H9 (cell line): ENCODE data around the gene PTPRN2. TPM values are rescaled to one million over a fixed set of nuclear protein-coding genes. Genes with fewer than 3 reads are reported as not detected.

Experiments used
- DNase-seq: peaks from one replicate; pipeline ENCODE4 v3.0.0-alpha.2; 2017
- H2AFZ ChIP-seq: one replicate; pipeline ENCODE4 v1.6.1; 2013; ENCODE audit warnings: mild to moderate bottlenecking, low read length, control low read depth, moderate library complexity
- H2AK5ac ChIP-seq: 2 replicates; pipeline ENCODE4 v1.6.1; 2013; ENCODE audit warnings: low read length, control low read depth, mixed read lengths; ENCODE audit not compliant: insufficient read length
- H2BK120ac ChIP-seq: one replicate; pipeline ENCODE4 v1.6.1; 2013; ENCODE audit warnings: low read depth, mild to moderate bottlenecking, low read length, control low read depth, inconsistent platforms; ENCODE audit not compliant: poor library complexity, severe bottlenecking
- H2BK12ac ChIP-seq: 2 replicates; pipeline ENCODE4 v1.6.1; 2013; ENCODE audit warnings: low read length, control low read depth, mixed read lengths, low read depth; ENCODE audit not compliant: insufficient read length
- H2BK15ac ChIP-seq: 2 replicates; pipeline ENCODE4 v1.6.1; 2013; ENCODE audit warnings: low read depth, low read length, control low read depth
- H2BK20ac ChIP-seq: one replicate; pipeline ENCODE4 v1.6.1; 2013; ENCODE audit warnings: low read depth, mild to moderate bottlenecking, low read length, control low read depth, inconsistent platforms; ENCODE audit not compliant: poor library complexity, severe bottlenecking
- H2BK5ac ChIP-seq: 2 replicates; pipeline ENCODE4 v1.6.1; 2013; ENCODE audit warnings: low read length, control low read depth, mixed read lengths; ENCODE audit not compliant: insufficient read length
- H3K14ac ChIP-seq: 2 replicates; pipeline ENCODE4 v1.6.1; 2013; ENCODE audit warnings: low read length, control low read depth; ENCODE audit not compliant: insufficient read depth
- H3K18ac ChIP-seq: 2 replicates; pipeline ENCODE4 v1.6.1; 2013; ENCODE audit warnings: low read depth, mild to moderate bottlenecking, mixed read lengths, low read length, control low read depth; ENCODE audit not compliant: insufficient read length
- H3K23ac ChIP-seq: 2 replicates; pipeline ENCODE4 v1.6.1; 2013; ENCODE audit warnings: low read length, control low read depth, mixed read lengths, low read depth; ENCODE audit not compliant: insufficient read length
- H3K23me2 ChIP-seq: 2 replicates; pipeline ENCODE4 v1.6.1; 2013; ENCODE audit warnings: low read depth, mild to moderate bottlenecking, mixed read lengths, low read length, control low read depth; ENCODE audit not compliant: insufficient read length, poor library complexity, severe bottlenecking
- H3K27ac ChIP-seq: 2 replicates; pipeline ENCODE4 v1.5.1; 2013; ENCODE audit warnings: low read length, control low read depth, mixed read lengths, low read depth; ENCODE audit not compliant: insufficient read length
- H3K27me3 ChIP-seq: 2 replicates; pipeline ENCODE4 v1.6.1; 2013; ENCODE audit warnings: low read length, control low read depth, inconsistent platforms; ENCODE audit not compliant: insufficient read depth
- H3K4ac ChIP-seq: 2 replicates; pipeline ENCODE4 v1.6.1; 2013; ENCODE audit warnings: low read depth, mild to moderate bottlenecking, control low read depth, inconsistent platforms, low read length, moderate library complexity
- H3K4me1 ChIP-seq: 2 replicates; pipeline ENCODE4 v1.6.1; 2013; ENCODE audit warnings: low read length, control low read depth, inconsistent platforms; ENCODE audit not compliant: insufficient read depth
- H3K4me2 ChIP-seq: 2 replicates; pipeline ENCODE4 v1.6.1; 2013; ENCODE audit warnings: low read length, control low read depth, mixed read lengths; ENCODE audit not compliant: insufficient read length, insufficient read depth
- H3K56ac ChIP-seq: 2 replicates; pipeline ENCODE4 v1.6.1; 2013; ENCODE audit warnings: low read depth, mild to moderate bottlenecking, mixed read lengths, low read length, control low read depth; ENCODE audit not compliant: insufficient read length
- H3K79me1 ChIP-seq: 2 replicates; pipeline ENCODE4 v1.6.1; 2013; ENCODE audit warnings: low read depth, mild to moderate bottlenecking, moderate library complexity, low read length, control low read depth, inconsistent platforms; ENCODE audit not compliant: insufficient read depth, poor library complexity, severe bottlenecking
- H3K79me2 ChIP-seq: 2 replicates; pipeline ENCODE4 v1.6.1; 2013; ENCODE audit warnings: low read length, control low read depth, inconsistent platforms; ENCODE audit not compliant: insufficient read depth
- H3K9ac ChIP-seq: 2 replicates; pipeline ENCODE4 v1.6.1; 2013; ENCODE audit warnings: low read length, control low read depth, mixed read lengths; ENCODE audit not compliant: insufficient read length; ENCODE audit errors: extremely low read depth
- H3K9me3 ChIP-seq: one replicate; pipeline ENCODE4 v1.6.1; 2013; ENCODE audit warnings: low read depth, low read length, inconsistent platforms; ENCODE audit not compliant: control insufficient read depth
- H3T11ph ChIP-seq: one replicate; pipeline ENCODE4 v1.6.1; 2013; ENCODE audit warnings: mild to moderate bottlenecking, low read length, control low read depth, inconsistent platforms
- H4K20me1 ChIP-seq: one replicate; pipeline ENCODE4 v1.6.1; 2013; ENCODE audit not compliant: control insufficient read depth, insufficient read length, insufficient read depth
- H4K5ac ChIP-seq: 2 replicates; pipeline ENCODE4 v1.6.1; 2013; ENCODE audit warnings: low read depth, mild to moderate bottlenecking, mixed read lengths, low read length, control low read depth; ENCODE audit not compliant: insufficient read length
- H4K8ac ChIP-seq: replicated peaks from 2 replicates; pipeline ENCODE4 v1.6.1; 2013; ENCODE audit warnings: low read length, control low read depth, mixed read lengths, low read depth; ENCODE audit not compliant: insufficient read length
- H4K91ac ChIP-seq: 2 replicates; pipeline ENCODE4 v1.6.1; 2013; ENCODE audit warnings: low read depth, mild to moderate bottlenecking, moderate library complexity, mixed read lengths, low read length, control low read depth; ENCODE audit not compliant: insufficient read length
- H3K27ac Mint-ChIP-seq, 3 experiments: 2 replicates in 2 of 3; 3 replicates in 1 of 3; pipeline ENCODE4 v1.8.0; 2020 to 2021; ENCODE audit warnings: mixed read lengths in 3 of 3, mild to moderate bottlenecking in 1 of 3, moderate library complexity in 1 of 3
- H3K27me3 Mint-ChIP-seq: 2 replicates; pipeline ENCODE4 v1.8.0; 2021; ENCODE audit warnings: low read depth, mild to moderate bottlenecking, moderate library complexity, mixed read lengths
- H3K36me3 Mint-ChIP-seq, 3 experiments: 2 replicates in 2 of 3; 3 replicates in 1 of 3; pipeline ENCODE4 v1.8.0; 2020 to 2021; ENCODE audit warnings: low read depth in 3 of 3, mixed read lengths in 3 of 3; ENCODE audit not compliant: insufficient read depth in 1 of 3
- H3K4me1 Mint-ChIP-seq, 2 experiments: 2 replicates each; pipeline ENCODE4 v1.8.0; 2020; ENCODE audit warnings: mixed read lengths in 2 of 2
- H3K4me3 Mint-ChIP-seq, 2 experiments: 2 replicates in 1 of 2; 3 replicates in 1 of 2; pipeline ENCODE4 v1.8.0; 2020 to 2021; ENCODE audit warnings: mild to moderate bottlenecking in 2 of 2, mixed read lengths in 2 of 2, moderate library complexity in 1 of 2
- H3K9me3 Mint-ChIP-seq, 2 experiments: 2 replicates in 1 of 2; 3 replicates in 1 of 2; pipeline ENCODE4 v1.8.0; 2020; ENCODE audit warnings: mild to moderate bottlenecking in 2 of 2, mixed read lengths in 2 of 2, moderate library complexity in 1 of 2
- WGBS: extraction: QIAGEN DNeasy Blood & Tissue Kit; methylation state at CpG from one replicate; pipeline ENCODE4 v1.1.7; 2013; ENCODE audit warnings: missing lambda C conversion rate, low lambda C conversion rate, mixed read lengths; ENCODE audit not compliant: insufficient read length; ENCODE audit errors: extremely low coverage; 5-methylcytosine and 5-hydroxymethylcytosine counted together
- total RNA-seq: library from RNA; stranded (reverse); gene quantifications from 2 replicates; pipeline ENCODE4 v1.2.1, GENCODE V29; 2021
- TF ChIP-seq, protein P1 (sequence below): fragments of 200-600 bp; sonication (generic); conservative IDR thresholded peaks from 3 replicates; pipeline ENCODE4 v1.8.0; 2021; ENCODE audit warnings: antibody characterized with exemption, mild to moderate bottlenecking

The PTPRN2 gene
- total RNA-seq, 1 experiment from 2014 or later, result 5.2 TPM

DNA sequence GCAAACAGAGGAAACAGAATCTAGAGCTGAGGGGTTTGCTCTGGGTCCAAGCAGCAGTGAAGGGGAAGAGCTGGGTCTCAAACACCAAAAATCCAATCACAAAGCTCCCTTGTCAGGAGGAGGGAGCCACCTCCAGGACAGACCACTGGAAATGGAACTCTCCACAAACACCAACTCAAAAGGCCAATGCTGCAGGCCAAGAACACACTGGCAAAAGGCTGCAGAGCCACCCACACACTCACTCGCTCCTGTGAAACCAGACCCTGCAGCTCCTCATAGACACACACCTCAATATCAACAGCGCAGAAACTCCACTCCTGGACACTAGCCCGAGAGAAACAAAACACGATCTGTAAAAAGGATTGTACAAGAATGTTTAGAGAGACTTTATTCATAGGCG is 213.5 kb downstream of the PTPRN2 start:
- H3K27ac Mint-ChIP-seq, result no peak overlapping the region
- H3K27me3 ChIP-seq, result no peaks in the 10 kb centered on the region
- H4K5ac ChIP-seq, result no peak overlapping the region
- peaks cover 0 to 1% (median under 1%) of the 10 kb centered on the region in 3 experiments; a peak in 2 of 7 replicates for H3K36me3 Mint-ChIP-seq
- H3K14ac ChIP-seq, result no peak overlapping the region
- H3K56ac ChIP-seq, result no peak overlapping the region
- H2BK5ac ChIP-seq, result no peak overlapping the region
- no peaks in the 10 kb centered on the region for H3K23me2 ChIP-seq
- H3K9me3 Mint-ChIP-seq, result peaks cover 1 to 5% of the 10 kb centered on the region in 2 experiments; a peak in 4 of 5 replicates
- H3K4me2 ChIP-seq, result no peak overlapping the region
- H3K9ac ChIP-seq, result no peak overlapping the region
- H3K4me1 ChIP-seq, result no peaks in the 10 kb centered on the region
- H3K27me3 Mint-ChIP-seq, result peaks cover 11% of the 10 kb centered on the region
- H3K27ac ChIP-seq, result no peak overlapping the region
- no peak overlapping the region for H2AK5ac ChIP-seq
- H2AFZ ChIP-seq, result no peak overlapping the region
- no peak overlapping the region for H4K8ac ChIP-seq
- no peak overlapping the region for H3T11ph ChIP-seq
- H3K79me2 ChIP-seq, result no peaks in the 10 kb centered on the region
- H3K23ac ChIP-seq, result no peak overlapping the region
- H3K4me1 Mint-ChIP-seq, result peaks cover 0 to 7% of the 10 kb centered on the region in 2 experiments; a peak in 1 of 4 replicates
- TF ChIP-seq, protein P1, sequence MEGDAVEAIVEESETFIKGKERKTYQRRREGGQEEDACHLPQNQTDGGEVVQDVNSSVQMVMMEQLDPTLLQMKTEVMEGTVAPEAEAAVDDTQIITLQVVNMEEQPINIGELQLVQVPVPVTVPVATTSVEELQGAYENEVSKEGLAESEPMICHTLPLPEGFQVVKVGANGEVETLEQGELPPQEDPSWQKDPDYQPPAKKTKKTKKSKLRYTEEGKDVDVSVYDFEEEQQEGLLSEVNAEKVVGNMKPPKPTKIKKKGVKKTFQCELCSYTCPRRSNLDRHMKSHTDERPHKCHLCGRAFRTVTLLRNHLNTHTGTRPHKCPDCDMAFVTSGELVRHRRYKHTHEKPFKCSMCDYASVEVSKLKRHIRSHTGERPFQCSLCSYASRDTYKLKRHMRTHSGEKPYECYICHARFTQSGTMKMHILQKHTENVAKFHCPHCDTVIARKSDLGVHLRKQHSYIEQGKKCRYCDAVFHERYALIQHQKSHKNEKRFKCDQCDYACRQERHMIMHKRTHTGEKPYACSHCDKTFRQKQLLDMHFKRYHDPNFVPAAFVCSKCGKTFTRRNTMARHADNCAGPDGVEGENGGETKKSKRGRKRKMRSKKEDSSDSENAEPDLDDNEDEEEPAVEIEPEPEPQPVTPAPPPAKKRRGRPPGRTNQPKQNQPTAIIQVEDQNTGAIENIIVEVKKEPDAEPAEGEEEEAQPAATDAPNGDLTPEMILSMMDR, result no peak
- H2BK20ac ChIP-seq, result no peak overlapping the region
- H4K20me1 ChIP-seq, result no peaks in the 10 kb centered on the region
- no peak overlapping the region for H2BK12ac ChIP-seq
- H3K9me3 ChIP-seq, result no peaks in the 10 kb centered on the region
- H2BK120ac ChIP-seq, result no peak overlapping the region
- no peak for DNase-seq
- H3K4ac ChIP-seq, result no peak overlapping the region
- H4K91ac ChIP-seq, result no peak overlapping the region
- H3K4me3 Mint-ChIP-seq, result no peak overlapping the region
- H2BK15ac ChIP-seq, result no peak overlapping the region
- WGBS, result no CpG with 5 or more reads among the region's 5 CpGs
- H3K18ac ChIP-seq, result no peak overlapping the region
- no peaks in the 10 kb centered on the region for H3K79me1 ChIP-seq
